HL-60 (cell line): Measurements from ENCODE around the gene GOLPH3.

ENCODE experiments used
- CTCF ChIP-seq: IDR thresholded peaks from one replicate; pipeline ENCODE4 v1.5.1; 2011; ENCODE audit warnings: low read length, control low read depth, inconsistent platforms; ENCODE audit not compliant: insufficient read depth
- GABPA ChIP-seq: IDR thresholded peaks from 2 replicates; pipeline ENCODE4 v1.6.1; 2012; ENCODE audit warnings: low read depth
- POLR2AphosphoS5 ChIP-seq: IDR thresholded peaks from 2 replicates; pipeline ENCODE4 v1.6.1; 2012; ENCODE audit warnings: low read depth
- REST ChIP-seq: IDR thresholded peaks from 2 replicates; pipeline ENCODE4 v1.6.1; 2012; ENCODE audit warnings: low read depth; ENCODE audit not compliant: insufficient replicate concordance

- TF ChIP-seq CTCF (no peak), REST (no peak), POLR2AphosphoS5 (no peak), GABPA (no peak)
Measured at GRCh38 chr5:32108167-32108566, 66.0 kb downstream of the GOLPH3 start.
